HEK293 (cell line): ENCODE results near the gene AQP3.
A peak's percentile ranks its signal among the peaks of the same experiment; 100 is the strongest.
"Not testable (repeated sequence)": the region's sequence is repeated elsewhere in the genome, so short reads cannot be mapped to it uniquely, and the experiment has no call there.

Experiments
- CTCF ChIA-PET: fragments of 350-600 bp; formaldehyde crosslinking; extraction: SDS; loops from one replicate; lab custom pipeline; 2021; ENCODE audit warnings: antibody characterized with exemption; lab: Yijun Ruan, JAX
- POLR2A ChIA-PET: fragments of 300-600 bp; formaldehyde crosslinking; extraction: SDS; loops from one replicate; lab custom pipeline; 2020; ENCODE audit warnings: antibody characterized with exemption, inconsistent platforms; lab: Yijun Ruan, JAX
- H3K27ac ChIP-seq: fragments of 200-500 bp; sonication (Bioruptor generic); 2 replicates; pipeline ENCODE4 v1.5.1; 2014; ENCODE audit warnings: low read depth, low read length, control low read depth, inconsistent platforms; ENCODE audit errors: extremely low read depth
- H3K36me3 ChIP-seq, 2 experiments: fragments of 200-500 bp in 1 of 2; sonication (Bioruptor generic) in 1 of 2; 1 replicate in 1 of 2; 2 replicates in 1 of 2; pipeline ENCODE4 v1.5.1; 2014 to 2017; ENCODE audit warnings: inconsistent platforms in 2 of 2, low read length in 2 of 2; ENCODE audit not compliant: control insufficient read depth in 2 of 2, insufficient read depth in 1 of 2
- H3K4me1 ChIP-seq: fragments of 200-500 bp; sonication (Bioruptor generic); 2 replicates; pipeline ENCODE4 v1.5.1; 2014; ENCODE audit warnings: mild to moderate bottlenecking, low read length, inconsistent platforms; ENCODE audit not compliant: control insufficient read depth, insufficient read depth
- H3K4me3 ChIP-seq: 2 replicates; pipeline ENCODE4 v1.5.1; 2011; ENCODE audit warnings: low read depth, mild to moderate bottlenecking, control low read depth, low read length, moderate library complexity
- H3K9me3 ChIP-seq: fragments of 200-500 bp; sonication (Bioruptor generic); 2 replicates; pipeline ENCODE4 v1.5.1; 2014; ENCODE audit warnings: low read depth, low read length, inconsistent platforms; ENCODE audit not compliant: control insufficient read depth, insufficient read depth
- EGR2 ChIP-seq: fragments of 450-650 bp; formaldehyde crosslinking; IDR thresholded peaks from 2 replicates; pipeline ENCODE4 v1.5.1; 2016; ENCODE audit warnings: low read depth, missing biosample characterization, missing genetic modification characterization
- ZFHX2 ChIP-seq: fragments of 450-650 bp; formaldehyde crosslinking; conservative IDR thresholded peaks from 2 replicates; pipeline ENCODE4 v1.5.1; 2016; ENCODE audit warnings: missing biosample characterization, missing genetic modification characterization
- ZNF19 ChIP-seq: fragments of 450-650 bp; formaldehyde crosslinking; IDR thresholded peaks from 2 replicates; pipeline ENCODE4; 2016; ENCODE audit warnings: missing biosample characterization, missing genetic modification characterization, low read depth
- ZNF426 ChIP-seq: fragments of 450-650 bp; formaldehyde crosslinking; IDR thresholded peaks from 2 replicates; pipeline ENCODE4 v1.5.1; 2017; ENCODE audit warnings: missing biosample characterization, missing genetic modification characterization, mild to moderate bottlenecking, inconsistent platforms, moderate library complexity
- ZNF560 ChIP-seq: fragments of 450-650 bp; formaldehyde crosslinking; IDR thresholded peaks from 2 replicates; pipeline ENCODE4 v1.5.1; 2017; ENCODE audit warnings: missing biosample characterization, missing genetic modification characterization, borderline replicate concordance
- TF ChIP-seq, protein P1 (sequence below): fragments of 450-650 bp; formaldehyde crosslinking; IDR thresholded peaks from 2 replicates; pipeline ENCODE4 v1.5.1; 2016; ENCODE audit warnings: missing biosample characterization, missing genetic modification characterization
- TF ChIP-seq, protein P2 (sequence below): fragments of 450-650 bp; formaldehyde crosslinking; IDR thresholded peaks from 2 replicates; pipeline ENCODE4 v1.5.1; 2016; ENCODE audit warnings: missing biosample characterization, missing genetic modification characterization
- TF ChIP-seq, protein P3 (sequence below): fragments of 450-650 bp; formaldehyde crosslinking; IDR thresholded peaks from 2 replicates; pipeline ENCODE4 v1.5.1; 2016; ENCODE audit warnings: missing biosample characterization, missing genetic modification characterization
- TF ChIP-seq, protein P4 (sequence below): fragments of 450-650 bp; formaldehyde crosslinking; IDR thresholded peaks from 2 replicates; pipeline ENCODE4 v1.5.0; 2017; ENCODE audit warnings: missing biosample characterization, missing genetic modification characterization, borderline replicate concordance
- TF ChIP-seq, protein P5 (sequence below): fragments of 450-650 bp; formaldehyde crosslinking; IDR thresholded peaks from 2 replicates; pipeline ENCODE4 v1.5.1; 2017; ENCODE audit warnings: missing biosample characterization, missing genetic modification characterization

Gene AQP3

DNA sequence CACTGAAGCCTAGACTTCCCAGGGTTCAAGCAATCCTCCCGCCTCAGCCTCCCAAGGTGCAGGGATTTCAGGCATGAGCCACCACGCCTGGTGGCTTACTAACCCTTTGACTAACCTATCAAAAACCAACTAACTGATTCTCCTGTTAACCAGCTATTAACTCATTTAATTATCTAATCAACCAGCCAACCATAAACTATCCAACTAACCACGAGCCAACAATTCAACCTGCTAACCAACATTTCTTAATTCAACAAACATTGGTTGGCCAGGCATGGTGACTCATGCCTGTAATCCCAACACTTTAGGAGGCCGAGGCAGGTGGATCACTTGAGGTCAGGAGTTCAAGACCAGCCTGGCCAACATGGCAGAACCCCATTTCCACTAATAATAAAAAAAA lies 48.3 kb downstream of the AQP3 start:
- not testable (repeated sequence) for H3K36me3 ChIP-seq, H3K9me3 ChIP-seq, H3K27ac ChIP-seq, H3K4me3 ChIP-seq, H3K4me1 ChIP-seq
- ChIA-PET CTCF (interaction anchor here (0.6 to 2.3 kb wide), 6 partner anchors 9 to 59 kb away, joined by 3 to 8 read pairs (median 3); no protein-coding TSS in a partner anchor), POLR2A (interaction anchor here (0.6 kb wide), 1 partner anchor 75 kb away, joined by 3 read pairs; the partner anchor contains the start of gene NOL6)

DNA sequence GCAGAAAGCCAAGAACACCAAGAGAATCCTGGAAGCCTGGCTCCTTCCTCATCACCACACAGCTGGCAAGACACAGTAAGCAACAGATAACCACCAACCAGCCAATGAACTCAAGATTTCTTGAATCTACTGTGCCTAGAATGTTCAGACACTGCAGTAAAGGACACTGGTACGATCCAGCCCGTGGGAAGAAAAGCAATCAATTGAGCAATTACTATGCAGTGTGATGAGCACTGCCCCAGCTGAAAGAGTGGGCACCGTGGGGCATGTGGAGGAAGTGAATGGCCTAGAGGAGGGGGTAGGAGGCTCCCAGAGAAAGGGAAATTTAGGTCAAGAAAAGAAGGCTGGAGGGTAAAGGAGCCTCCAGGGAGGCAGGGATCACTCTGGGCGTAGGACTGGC lies 49.6 kb downstream of the AQP3 start:
- CTCF ChIA-PET: interaction anchor here (1.2 kb wide), 1 partner anchor 12 kb away, joined by 3 read pairs; no protein-coding TSS in a partner anchor
- not testable (repeated sequence) for H3K4me1 ChIP-seq, H3K4me3 ChIP-seq, H3K36me3 ChIP-seq
- 0 out of 2 replicates have a peak, but pooled peaks have one; percentile 6 for TF ChIP-seq ZFHX2 (tag by site-specific recombination)
- TF ChIP-seq EGR2 (tag by site-specific recombination): 0 out of 2 replicates have a peak, but pooled peaks have one; percentile 46
- TF ChIP-seq, all 188 proteins: peak for 2; not testable (repeated sequence) for 186
- POLR2A ChIA-PET, H3K9me3 ChIP-seq, H3K27ac ChIP-seq: not testable (repeated sequence)

DNA sequence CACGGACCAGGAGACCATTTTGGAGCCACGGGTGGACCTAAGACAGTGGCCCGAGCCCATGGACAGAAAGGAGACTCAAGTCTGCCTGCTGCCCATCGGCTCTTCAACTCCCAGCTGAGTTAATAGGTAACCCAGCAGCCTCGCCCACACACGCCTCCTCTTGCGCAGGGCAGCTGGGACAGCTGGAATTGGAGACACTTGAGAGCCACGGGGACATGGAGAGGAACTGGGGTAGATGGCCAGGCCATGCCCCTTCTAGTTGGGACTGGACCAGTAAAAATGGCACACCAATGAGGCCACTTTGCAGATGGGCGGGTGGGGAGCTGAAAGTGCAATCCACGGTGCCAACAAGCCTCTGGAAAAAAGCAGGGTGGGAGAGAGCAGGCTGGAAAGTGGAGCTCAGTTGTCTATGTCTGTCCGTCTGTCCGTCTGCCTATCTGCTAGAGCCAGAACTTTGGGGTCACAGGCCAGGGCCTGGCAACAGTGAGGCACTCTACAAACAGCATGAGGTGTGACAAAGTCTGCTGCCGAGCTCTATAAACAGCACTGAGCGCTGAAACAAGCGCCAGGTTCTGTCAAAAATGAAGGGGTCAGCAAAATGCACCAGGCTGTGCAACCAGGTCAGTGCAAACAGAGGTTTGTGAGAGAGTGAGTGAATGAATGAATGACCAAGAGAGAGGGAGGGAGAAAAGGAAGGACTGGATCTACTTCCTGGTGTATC lies 52.1 kb downstream of the AQP3 start:
- not testable (repeated sequence) for H3K36me3 ChIP-seq, H3K4me3 ChIP-seq, H3K9me3 ChIP-seq, H3K4me1 ChIP-seq, H3K27ac ChIP-seq
- POLR2A ChIA-PET: interaction anchor here (0.9 kb wide), 1 partner anchor 78 kb away, joined by 3 read pairs; the partner anchor contains the start of gene NOL6
- CTCF ChIA-PET: interaction anchor here (0.6 to 1.2 kb wide), 6 partner anchors 15 to 74 kb away, joined by 3 to 5 read pairs (median 4); no protein-coding TSS in a partner anchor

DNA sequence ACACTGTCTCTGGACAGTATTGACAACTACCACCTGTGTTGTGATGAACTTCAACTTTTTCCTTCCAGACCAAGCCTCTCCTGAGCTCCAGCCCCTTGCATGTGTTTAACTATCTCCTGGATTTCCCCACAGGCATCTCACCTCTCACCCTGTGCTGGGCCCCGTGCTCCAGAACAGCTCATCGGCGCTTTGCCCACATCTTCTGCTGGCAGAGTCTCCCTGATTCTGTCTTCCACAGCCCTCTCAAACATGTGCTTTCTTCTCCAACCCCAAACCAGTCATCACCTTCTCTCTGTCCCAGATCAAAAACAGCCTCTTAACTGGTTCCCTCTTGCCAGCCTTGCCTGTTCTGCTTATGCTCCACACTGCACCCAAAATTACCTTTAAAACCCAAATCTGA lies 53.4 kb downstream of the AQP3 start:
- H3K4me3 ChIP-seq, POLR2A ChIA-PET, H3K9me3 ChIP-seq, H3K36me3 ChIP-seq, H3K27ac ChIP-seq, H3K4me1 ChIP-seq: not testable (repeated sequence)
- CTCF ChIA-PET: interaction anchor here (0.6 to 0.7 kb wide), 2 partner anchors 22 to 136 kb away, joined by 3 to 4 read pairs; no protein-coding TSS in a partner anchor

DNA sequence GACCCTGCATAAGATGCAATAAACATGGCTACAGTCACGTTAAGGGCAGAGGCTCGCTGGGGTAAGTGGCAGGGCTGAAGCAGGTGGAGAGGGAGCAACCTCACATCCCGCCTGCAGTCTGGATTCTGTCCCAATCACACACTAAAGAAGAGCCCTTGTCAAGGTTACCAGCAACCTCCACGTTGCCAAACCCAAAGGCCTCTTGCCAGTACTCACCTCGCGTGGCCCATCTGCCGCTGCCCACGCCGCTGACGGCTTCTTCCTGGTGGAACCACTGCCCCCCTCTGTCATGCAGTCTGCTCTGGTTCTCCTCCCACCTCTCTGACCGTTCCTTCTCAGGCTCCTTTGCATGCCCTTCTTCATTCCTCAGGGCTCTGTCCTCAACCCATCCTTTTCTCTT lies 53.8 kb downstream of the AQP3 start:
- Histone ChIP-seq H3K4me3 (no peak overlapping the region), H3K36me3 (no peaks in the 10 kb centered on the region), H3K27ac (no peak overlapping the region), H3K4me1 (no peaks in the 10 kb centered on the region), H3K9me3 (no peaks in the 10 kb centered on the region)
- POLR2A ChIA-PET: no interaction called here
- CTCF ChIA-PET: interaction anchor here (0.6 to 2.5 kb wide), 5 partner anchors 19 to 136 kb away, joined by 3 to 8 read pairs (median 3); no protein-coding TSS in a partner anchor
- TF ChIP-seq, protein P1, sequence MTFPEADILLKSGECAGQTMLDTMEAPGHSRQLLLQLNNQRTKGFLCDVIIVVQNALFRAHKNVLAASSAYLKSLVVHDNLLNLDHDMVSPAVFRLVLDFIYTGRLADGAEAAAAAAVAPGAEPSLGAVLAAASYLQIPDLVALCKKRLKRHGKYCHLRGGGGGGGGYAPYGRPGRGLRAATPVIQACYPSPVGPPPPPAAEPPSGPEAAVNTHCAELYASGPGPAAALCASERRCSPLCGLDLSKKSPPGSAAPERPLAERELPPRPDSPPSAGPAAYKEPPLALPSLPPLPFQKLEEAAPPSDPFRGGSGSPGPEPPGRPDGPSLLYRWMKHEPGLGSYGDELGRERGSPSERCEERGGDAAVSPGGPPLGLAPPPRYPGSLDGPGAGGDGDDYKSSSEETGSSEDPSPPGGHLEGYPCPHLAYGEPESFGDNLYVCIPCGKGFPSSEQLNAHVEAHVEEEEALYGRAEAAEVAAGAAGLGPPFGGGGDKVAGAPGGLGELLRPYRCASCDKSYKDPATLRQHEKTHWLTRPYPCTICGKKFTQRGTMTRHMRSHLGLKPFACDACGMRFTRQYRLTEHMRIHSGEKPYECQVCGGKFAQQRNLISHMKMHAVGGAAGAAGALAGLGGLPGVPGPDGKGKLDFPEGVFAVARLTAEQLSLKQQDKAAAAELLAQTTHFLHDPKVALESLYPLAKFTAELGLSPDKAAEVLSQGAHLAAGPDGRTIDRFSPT: no peak
- TF ChIP-seq, protein P2, sequence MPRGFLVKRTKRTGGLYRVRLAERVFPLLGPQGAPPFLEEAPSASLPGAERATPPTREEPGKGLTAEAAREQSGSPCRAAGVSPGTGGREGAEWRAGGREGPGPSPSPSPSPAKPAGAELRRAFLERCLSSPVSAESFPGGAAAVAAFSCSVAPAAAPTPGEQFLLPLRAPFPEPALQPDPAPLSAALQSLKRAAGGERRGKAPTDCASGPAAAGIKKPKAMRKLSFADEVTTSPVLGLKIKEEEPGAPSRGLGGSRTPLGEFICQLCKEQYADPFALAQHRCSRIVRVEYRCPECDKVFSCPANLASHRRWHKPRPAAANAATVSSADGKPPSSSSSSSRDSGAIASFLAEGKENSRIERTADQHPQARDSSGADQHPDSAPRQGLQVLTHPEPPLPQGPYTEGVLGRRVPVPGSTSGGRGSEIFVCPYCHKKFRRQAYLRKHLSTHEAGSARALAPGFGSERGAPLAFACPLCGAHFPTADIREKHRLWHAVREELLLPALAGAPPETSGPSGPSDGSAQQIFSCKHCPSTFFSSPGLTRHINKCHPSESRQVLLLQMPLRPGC: no peak
- TF ChIP-seq ZNF426 (tag by site-specific recombination) (no peak), ZNF560 (tag by site-specific recombination) (no peak), ZNF19 (tag by site-specific recombination) (no peak)
- TF ChIP-seq, protein P3, sequence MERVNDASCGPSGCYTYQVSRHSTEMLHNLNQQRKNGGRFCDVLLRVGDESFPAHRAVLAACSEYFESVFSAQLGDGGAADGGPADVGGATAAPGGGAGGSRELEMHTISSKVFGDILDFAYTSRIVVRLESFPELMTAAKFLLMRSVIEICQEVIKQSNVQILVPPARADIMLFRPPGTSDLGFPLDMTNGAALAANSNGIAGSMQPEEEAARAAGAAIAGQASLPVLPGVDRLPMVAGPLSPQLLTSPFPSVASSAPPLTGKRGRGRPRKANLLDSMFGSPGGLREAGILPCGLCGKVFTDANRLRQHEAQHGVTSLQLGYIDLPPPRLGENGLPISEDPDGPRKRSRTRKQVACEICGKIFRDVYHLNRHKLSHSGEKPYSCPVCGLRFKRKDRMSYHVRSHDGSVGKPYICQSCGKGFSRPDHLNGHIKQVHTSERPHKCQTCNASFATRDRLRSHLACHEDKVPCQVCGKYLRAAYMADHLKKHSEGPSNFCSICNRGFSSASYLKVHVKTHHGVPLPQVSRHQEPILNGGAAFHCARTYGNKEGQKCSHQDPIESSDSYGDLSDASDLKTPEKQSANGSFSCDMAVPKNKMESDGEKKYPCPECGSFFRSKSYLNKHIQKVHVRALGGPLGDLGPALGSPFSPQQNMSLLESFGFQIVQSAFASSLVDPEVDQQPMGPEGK: no peak
- TF ChIP-seq, protein P4, sequence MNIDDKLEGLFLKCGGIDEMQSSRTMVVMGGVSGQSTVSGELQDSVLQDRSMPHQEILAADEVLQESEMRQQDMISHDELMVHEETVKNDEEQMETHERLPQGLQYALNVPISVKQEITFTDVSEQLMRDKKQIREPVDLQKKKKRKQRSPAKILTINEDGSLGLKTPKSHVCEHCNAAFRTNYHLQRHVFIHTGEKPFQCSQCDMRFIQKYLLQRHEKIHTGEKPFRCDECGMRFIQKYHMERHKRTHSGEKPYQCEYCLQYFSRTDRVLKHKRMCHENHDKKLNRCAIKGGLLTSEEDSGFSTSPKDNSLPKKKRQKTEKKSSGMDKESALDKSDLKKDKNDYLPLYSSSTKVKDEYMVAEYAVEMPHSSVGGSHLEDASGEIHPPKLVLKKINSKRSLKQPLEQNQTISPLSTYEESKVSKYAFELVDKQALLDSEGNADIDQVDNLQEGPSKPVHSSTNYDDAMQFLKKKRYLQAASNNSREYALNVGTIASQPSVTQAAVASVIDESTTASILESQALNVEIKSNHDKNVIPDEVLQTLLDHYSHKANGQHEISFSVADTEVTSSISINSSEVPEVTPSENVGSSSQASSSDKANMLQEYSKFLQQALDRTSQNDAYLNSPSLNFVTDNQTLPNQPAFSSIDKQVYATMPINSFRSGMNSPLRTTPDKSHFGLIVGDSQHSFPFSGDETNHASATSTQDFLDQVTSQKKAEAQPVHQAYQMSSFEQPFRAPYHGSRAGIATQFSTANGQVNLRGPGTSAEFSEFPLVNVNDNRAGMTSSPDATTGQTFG (tag by site-specific recombination): no peak
- TF ChIP-seq, protein P5, sequence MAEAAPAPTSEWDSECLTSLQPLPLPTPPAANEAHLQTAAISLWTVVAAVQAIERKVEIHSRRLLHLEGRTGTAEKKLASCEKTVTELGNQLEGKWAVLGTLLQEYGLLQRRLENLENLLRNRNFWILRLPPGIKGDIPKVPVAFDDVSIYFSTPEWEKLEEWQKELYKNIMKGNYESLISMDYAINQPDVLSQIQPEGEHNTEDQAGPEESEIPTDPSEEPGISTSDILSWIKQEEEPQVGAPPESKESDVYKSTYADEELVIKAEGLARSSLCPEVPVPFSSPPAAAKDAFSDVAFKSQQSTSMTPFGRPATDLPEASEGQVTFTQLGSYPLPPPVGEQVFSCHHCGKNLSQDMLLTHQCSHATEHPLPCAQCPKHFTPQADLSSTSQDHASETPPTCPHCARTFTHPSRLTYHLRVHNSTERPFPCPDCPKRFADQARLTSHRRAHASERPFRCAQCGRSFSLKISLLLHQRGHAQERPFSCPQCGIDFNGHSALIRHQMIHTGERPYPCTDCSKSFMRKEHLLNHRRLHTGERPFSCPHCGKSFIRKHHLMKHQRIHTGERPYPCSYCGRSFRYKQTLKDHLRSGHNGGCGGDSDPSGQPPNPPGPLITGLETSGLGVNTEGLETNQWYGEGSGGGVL (tag by site-specific recombination): no peak
